GM12878 (cell line): ENCODE data around the gene ST7. TPM values are rescaled to one million over a fixed set of nuclear protein-coding genes. Genes with fewer than 3 reads are reported as not detected.

Experiments used
- BCL3 ChIP-seq: IDR thresholded peaks from 2 replicates; pipeline ENCODE4 v1.6.1; 2011; ENCODE audit warnings: borderline replicate concordance, low read depth, mild to moderate bottlenecking, moderate library complexity, low read length; ENCODE audit not compliant: insufficient read depth, poor library complexity, severe bottlenecking
- CREB1 ChIP-seq: IDR thresholded peaks from 2 replicates; pipeline ENCODE4 v1.6.1; 2012; ENCODE audit warnings: low read depth, mild to moderate bottlenecking, inconsistent platforms
- EED ChIP-seq: sonication (generic); IDR thresholded peaks from 2 replicates; pipeline ENCODE4 v1.6.1; 2016; ENCODE audit warnings: antibody characterized with exemption, low read depth
- EGR1 ChIP-seq, 2 experiments: IDR thresholded peaks; 1 replicate in 1 of 2; 2 replicates in 1 of 2; pipeline ENCODE4 v1.6.1; 2011 to 2012; ENCODE audit warnings: low read depth in 2 of 2, low read length in 2 of 2, borderline replicate concordance in 1 of 2, mild to moderate bottlenecking in 1 of 2, moderate library complexity in 1 of 2
- EZH2 ChIP-seq: IDR thresholded peaks from 2 replicates; pipeline ENCODE4 v1.6.1; 2012; ENCODE audit warnings: low read depth, mild to moderate bottlenecking, control low read depth, inconsistent platforms, low read length, borderline replicate concordance; ENCODE audit not compliant: control insufficient read depth
- FOXK2 ChIP-seq: fragments of 450-650 bp; IDR thresholded peaks from 2 replicates; pipeline ENCODE4 v1.6.1; 2017; ENCODE audit warnings: mild to moderate bottlenecking, moderate library complexity
- NFIC ChIP-seq: IDR thresholded peaks from 2 replicates; pipeline ENCODE4 v1.6.1; 2012; ENCODE audit warnings: low read depth, mild to moderate bottlenecking, inconsistent platforms, low read length, moderate library complexity
- NR2C2 ChIP-seq: IDR thresholded peaks from 2 replicates; pipeline ENCODE4 v1.6.1; 2011; ENCODE audit warnings: borderline replicate concordance, low read depth; ENCODE audit not compliant: control insufficient read depth, insufficient read length
- NR2F1 ChIP-seq: fragments of 450-650 bp; conservative IDR thresholded peaks from 2 replicates; pipeline ENCODE4 v1.6.1; 2017; ENCODE audit warnings: mild to moderate bottlenecking
- RB1 ChIP-seq: fragments of 450-650 bp; formaldehyde crosslinking; IDR thresholded peaks from 2 replicates; pipeline ENCODE4 v1.6.1; 2017; ENCODE audit warnings: mild to moderate bottlenecking, borderline replicate concordance
- SPI1 ChIP-seq: IDR thresholded peaks from 2 replicates; pipeline ENCODE4 v1.6.1; 2011; ENCODE audit warnings: low read depth, mild to moderate bottlenecking, low read length, moderate library complexity, borderline replicate concordance; ENCODE audit not compliant: insufficient read depth
- TAF1 ChIP-seq: IDR thresholded peaks from 2 replicates; pipeline ENCODE4 v1.6.1; 2011; ENCODE audit warnings: mild to moderate bottlenecking, low read depth, low read length, borderline replicate concordance
- polyA plus RNA-seq, 11 experiments: library from polyadenylated mRNA; depleted of rRNA in 4 of 11; unstranded in 6 of 11; stranded (reverse) in 5 of 11; fragments of >200 nt; fragmentation: Nextera tagmentation in 4 of 11; fragmentation: Illumina TruSeq in 1 of 11; extraction: Ambion mirVana in 4 of 11; extraction: Trizol in 1 of 11; gene quantifications; 1 replicate in 1 of 11; 2 replicates in 10 of 11; pipeline versions ENCODE4 v1.2.1 to v1.2.3, GENCODE V29; 2011 to 2016; ENCODE audit warnings: inconsistent platforms in 2 of 11, missing spikeins in 2 of 11, low read depth in 1 of 11
- total RNA-seq, 4 experiments: library from RNA; depleted of rRNA in 3 of 4; stranded (reverse); fragments of >200 nt in 3 of 4; fragmentation: Illumina TruSeq in 1 of 4; extraction: Trizol in 1 of 4; gene quantifications; 2 replicates each; pipeline versions ENCODE4 v1.2.1 to v1.2.3, GENCODE V29; 2013 to 2021
- TF ChIP-seq, protein P1 (sequence below): fragments of 450-650 bp; IDR thresholded peaks from 2 replicates; pipeline ENCODE4 v1.6.1; 2017; ENCODE audit warnings: mild to moderate bottlenecking, low read depth, inconsistent platforms; ENCODE audit not compliant: poor library complexity, severe bottlenecking
- TF ChIP-seq, protein P2 (sequence below): fragments of 450-650 bp; IDR thresholded peaks from 2 replicates; pipeline ENCODE4 v1.6.1; 2017; ENCODE audit warnings: mild to moderate bottlenecking, moderate library complexity
- TF ChIP-seq, protein P3 (sequence below): IDR thresholded peaks from 2 replicates; pipeline ENCODE4 v1.6.1; 2012; ENCODE audit warnings: low read depth, low read length, improper control_type of control experiment
- TF ChIP-seq, protein P4 (sequence below): fragments of 450-650 bp; IDR thresholded peaks from 2 replicates; pipeline ENCODE4 v1.6.1; 2017; ENCODE audit warnings: mild to moderate bottlenecking
- TF ChIP-seq, protein P5 (sequence below): IDR thresholded peaks from 2 replicates; pipeline ENCODE4 v1.6.1; 2011; ENCODE audit warnings: low read depth, mild to moderate bottlenecking, low read length, moderate library complexity, borderline replicate concordance; ENCODE audit errors: extremely low read depth

The ST7 gene
- total and polyA plus RNA-seq, 10 of the 15 experiments (the other 5 are each of a cell fraction or from before 2014, with no cell fraction given) = 27.7 to 76.4 (median 53.6) TPM

- TF ChIP-seq, protein P1, sequence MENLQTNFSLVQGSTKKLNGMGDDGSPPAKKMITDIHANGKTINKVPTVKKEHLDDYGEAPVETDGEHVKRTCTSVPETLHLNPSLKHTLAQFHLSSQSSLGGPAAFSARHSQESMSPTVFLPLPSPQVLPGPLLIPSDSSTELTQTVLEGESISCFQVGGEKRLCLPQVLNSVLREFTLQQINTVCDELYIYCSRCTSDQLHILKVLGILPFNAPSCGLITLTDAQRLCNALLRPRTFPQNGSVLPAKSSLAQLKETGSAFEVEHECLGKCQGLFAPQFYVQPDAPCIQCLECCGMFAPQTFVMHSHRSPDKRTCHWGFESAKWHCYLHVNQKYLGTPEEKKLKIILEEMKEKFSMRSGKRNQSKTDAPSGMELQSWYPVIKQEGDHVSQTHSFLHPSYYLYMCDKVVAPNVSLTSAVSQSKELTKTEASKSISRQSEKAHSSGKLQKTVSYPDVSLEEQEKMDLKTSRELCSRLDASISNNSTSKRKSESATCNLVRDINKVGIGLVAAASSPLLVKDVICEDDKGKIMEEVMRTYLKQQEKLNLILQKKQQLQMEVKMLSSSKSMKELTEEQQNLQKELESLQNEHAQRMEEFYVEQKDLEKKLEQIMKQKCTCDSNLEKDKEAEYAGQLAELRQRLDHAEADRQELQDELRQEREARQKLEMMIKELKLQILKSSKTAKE = peak; percentile 77
- TF ChIP-seq BCL3 (peak; percentile 77), TAF1 (peak; percentile 38; the same call in 1 of the 2 replicates), SPI1 (peak; percentile 96), NR2F1 (0 out of 2 replicates have a peak, but pooled peaks have one; percentile 25), CREB1 (no peak), NFIC (peak; percentile 96), NR2C2 (no peak), EZH2 (no peak), FOXK2 (no peak), RB1 (no peak), EGR1 (IDR thresholded peaks at IDR 0.05; ENCODE audit: borderline replicate concordance in 1 of 2, low read depth in 2 of 2, low read length in 2 of 2) (no peak), EED (peak; percentile 92)
- TF ChIP-seq, protein P2, sequence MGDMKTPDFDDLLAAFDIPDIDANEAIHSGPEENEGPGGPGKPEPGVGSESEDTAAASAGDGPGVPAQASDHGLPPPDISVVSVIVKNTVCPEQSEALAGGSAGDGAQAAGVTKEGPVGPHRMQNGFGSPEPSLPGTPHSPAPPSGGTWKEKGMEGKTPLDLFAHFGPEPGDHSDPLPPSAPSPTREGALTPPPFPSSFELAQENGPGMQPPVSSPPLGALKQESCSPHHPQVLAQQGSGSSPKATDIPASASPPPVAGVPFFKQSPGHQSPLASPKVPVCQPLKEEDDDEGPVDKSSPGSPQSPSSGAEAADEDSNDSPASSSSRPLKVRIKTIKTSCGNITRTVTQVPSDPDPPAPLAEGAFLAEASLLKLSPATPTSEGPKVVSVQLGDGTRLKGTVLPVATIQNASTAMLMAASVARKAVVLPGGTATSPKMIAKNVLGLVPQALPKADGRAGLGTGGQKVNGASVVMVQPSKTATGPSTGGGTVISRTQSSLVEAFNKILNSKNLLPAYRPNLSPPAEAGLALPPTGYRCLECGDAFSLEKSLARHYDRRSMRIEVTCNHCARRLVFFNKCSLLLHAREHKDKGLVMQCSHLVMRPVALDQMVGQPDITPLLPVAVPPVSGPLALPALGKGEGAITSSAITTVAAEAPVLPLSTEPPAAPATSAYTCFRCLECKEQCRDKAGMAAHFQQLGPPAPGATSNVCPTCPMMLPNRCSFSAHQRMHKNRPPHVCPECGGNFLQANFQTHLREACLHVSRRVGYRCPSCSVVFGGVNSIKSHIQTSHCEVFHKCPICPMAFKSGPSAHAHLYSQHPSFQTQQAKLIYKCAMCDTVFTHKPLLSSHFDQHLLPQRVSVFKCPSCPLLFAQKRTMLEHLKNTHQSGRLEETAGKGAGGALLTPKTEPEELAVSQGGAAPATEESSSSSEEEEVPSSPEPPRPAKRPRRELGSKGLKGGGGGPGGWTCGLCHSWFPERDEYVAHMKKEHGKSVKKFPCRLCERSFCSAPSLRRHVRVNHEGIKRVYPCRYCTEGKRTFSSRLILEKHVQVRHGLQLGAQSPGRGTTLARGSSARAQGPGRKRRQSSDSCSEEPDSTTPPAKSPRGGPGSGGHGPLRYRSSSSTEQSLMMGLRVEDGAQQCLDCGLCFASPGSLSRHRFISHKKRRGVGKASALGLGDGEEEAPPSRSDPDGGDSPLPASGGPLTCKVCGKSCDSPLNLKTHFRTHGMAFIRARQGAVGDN = no peak
- TF ChIP-seq, protein P3, sequence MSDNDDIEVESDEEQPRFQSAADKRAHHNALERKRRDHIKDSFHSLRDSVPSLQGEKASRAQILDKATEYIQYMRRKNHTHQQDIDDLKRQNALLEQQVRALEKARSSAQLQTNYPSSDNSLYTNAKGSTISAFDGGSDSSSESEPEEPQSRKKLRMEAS = no peak
- TF ChIP-seq, protein P4, sequence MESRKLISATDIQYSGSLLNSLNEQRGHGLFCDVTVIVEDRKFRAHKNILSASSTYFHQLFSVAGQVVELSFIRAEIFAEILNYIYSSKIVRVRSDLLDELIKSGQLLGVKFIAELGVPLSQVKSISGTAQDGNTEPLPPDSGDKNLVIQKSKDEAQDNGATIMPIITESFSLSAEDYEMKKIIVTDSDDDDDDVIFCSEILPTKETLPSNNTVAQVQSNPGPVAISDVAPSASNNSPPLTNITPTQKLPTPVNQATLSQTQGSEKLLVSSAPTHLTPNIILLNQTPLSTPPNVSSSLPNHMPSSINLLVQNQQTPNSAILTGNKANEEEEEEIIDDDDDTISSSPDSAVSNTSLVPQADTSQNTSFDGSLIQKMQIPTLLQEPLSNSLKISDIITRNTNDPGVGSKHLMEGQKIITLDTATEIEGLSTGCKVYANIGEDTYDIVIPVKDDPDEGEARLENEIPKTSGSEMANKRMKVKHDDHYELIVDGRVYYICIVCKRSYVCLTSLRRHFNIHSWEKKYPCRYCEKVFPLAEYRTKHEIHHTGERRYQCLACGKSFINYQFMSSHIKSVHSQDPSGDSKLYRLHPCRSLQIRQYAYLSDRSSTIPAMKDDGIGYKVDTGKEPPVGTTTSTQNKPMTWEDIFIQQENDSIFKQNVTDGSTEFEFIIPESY = no peak
- TF ChIP-seq, protein P5, sequence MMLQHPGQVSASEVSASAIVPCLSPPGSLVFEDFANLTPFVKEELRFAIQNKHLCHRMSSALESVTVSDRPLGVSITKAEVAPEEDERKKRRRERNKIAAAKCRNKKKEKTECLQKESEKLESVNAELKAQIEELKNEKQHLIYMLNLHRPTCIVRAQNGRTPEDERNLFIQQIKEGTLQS = no peak
These were observed 58.3 kb downstream of the ST7 start (continued) for GRCh38 chr7:117011419-117012260.
